ENCODE data around the gene MMS22L. TPM values are rescaled to one million over a fixed set of nuclear protein-coding genes. Genes with fewer than 3 reads are reported as not detected.

The MMS22L gene
- total RNA-seq, 5 donors from 2014 or later (not counting 1 experiment from before 2014, with no cell fraction given): 10.2 to 14.0 (median 12.2) TPM

DNA sequence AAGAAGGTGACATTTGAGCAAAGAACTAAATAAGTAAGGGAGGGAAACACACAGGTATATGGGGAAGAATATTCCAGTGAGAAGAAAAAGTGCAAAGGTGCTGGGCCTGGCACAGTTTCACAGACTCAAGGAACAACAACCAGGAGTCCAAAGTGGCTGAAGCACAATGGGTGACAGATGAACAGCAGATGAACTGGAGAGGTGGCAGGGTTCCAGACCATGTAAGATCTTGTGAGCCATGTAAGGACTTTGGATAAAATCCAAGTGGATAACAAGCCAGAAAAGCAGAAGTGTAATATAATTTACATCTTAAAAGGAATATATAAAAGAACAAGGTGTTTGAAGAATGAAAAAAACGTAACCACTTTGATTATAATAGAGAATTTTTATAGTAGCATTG lies 87.9 kb downstream of the MMS22L start:
- ATAC-seq (replicated peaks in 1 of 4) (no peak), DNase-seq (no peak)
- Histone ChIP-seq H3K4me1 (ENCODE audit: control insufficient read depth in 1 of 2, extremely low read depth in 1 of 2, insufficient read depth in 2 of 2, low read length in 2 of 2) (no peaks in the 10 kb centered on the region), H3K27me3 (replicated peaks in 1 of 2; ENCODE audit: control insufficient read depth in 2 of 2, extremely low read depth in 1 of 2, insufficient read depth in 2 of 2, low read length in 1 of 2) (no peaks in the 10 kb centered on the region), H3K4me3 (ENCODE audit: control insufficient read depth in 1 of 2, extremely low read depth in 1 of 2, low read length in 1 of 2) (no peak overlapping the region), H3K9me3 (no peaks in the 10 kb centered on the region), H3K27ac (ENCODE audit: low read length) (no peak overlapping the region), H3K36me3 (ENCODE audit: control insufficient read depth in 2 of 2, extremely low read depth in 1 of 2, insufficient read depth in 1 of 2, low read length in 1 of 2) (no peaks in the 10 kb centered on the region)
- Mint-ChIP-seq H3K9me3 (no peaks in the 10 kb centered on the region), H3K27ac (no peak overlapping the region), H3K4me1 (no peaks in the 10 kb centered on the region), H3K4me3 (no peak overlapping the region), H3K27me3 (no peaks in the 10 kb centered on the region), H3K36me3 (peaks cover 21% of the 10 kb centered on the region)
- WGBS (ENCODE audit: insufficient coverage): no CpG with 5 or more reads among the region's 1 CpG
- ChIA-PET CTCF (no interaction called here), POLR2A (no interaction called here)

- ATAC-seq (replicated peaks in 1 of 4) (no peak), DNase-seq (no peak)
- no peaks in the 10 kb centered on the region for H3K4me1 Mint-ChIP-seq
- no peaks in the 10 kb centered on the region for H3K4me1 ChIP-seq (ENCODE audit: control insufficient read depth in 1 of 2, extremely low read depth in 1 of 2, insufficient read depth in 2 of 2, low read length in 2 of 2)
- no peak overlapping the region for H3K27ac Mint-ChIP-seq
- POLR2A ChIA-PET: interaction anchor here in 1 of 2 donors (0.7 kb wide), 1 partner anchor 232 kb away, joined by 7 read pairs; no protein-coding TSS in a partner anchor
- WGBS (ENCODE audit: insufficient coverage): 100% methylated on average over 1 of the region's 1 CpG
- H3K36me3 Mint-ChIP-seq: peaks cover 4% of the 10 kb centered on the region
- no peak overlapping the region for H3K4me3 ChIP-seq (ENCODE audit: control insufficient read depth in 1 of 2, extremely low read depth in 1 of 2, low read length in 1 of 2)
- H3K9me3 Mint-ChIP-seq: no peaks in the 10 kb centered on the region
- H3K27me3 Mint-ChIP-seq: no peaks in the 10 kb centered on the region
- H3K27me3 ChIP-seq (replicated peaks in 1 of 2; ENCODE audit: control insufficient read depth in 2 of 2, extremely low read depth in 1 of 2, insufficient read depth in 2 of 2, low read length in 1 of 2): no peaks in the 10 kb centered on the region
- H3K4me3 Mint-ChIP-seq: no peak overlapping the region
- H3K27ac ChIP-seq (ENCODE audit: low read length): no peak overlapping the region
- CTCF ChIA-PET: interaction anchor here (0.6 to 1.9 kb wide), 14 partner anchors 10 to 1789 kb away, joined by 3 to 9 read pairs (median 4); no protein-coding TSS in a partner anchor
- no peaks in the 10 kb centered on the region for H3K9me3 ChIP-seq
- no peaks in the 10 kb centered on the region for H3K36me3 ChIP-seq (ENCODE audit: control insufficient read depth in 2 of 2, extremely low read depth in 1 of 2, insufficient read depth in 1 of 2, low read length in 1 of 2)
Observed at GRCh38 chr6:97189767-97190166, 93.2 kb downstream of the MMS22L start.

DNA sequence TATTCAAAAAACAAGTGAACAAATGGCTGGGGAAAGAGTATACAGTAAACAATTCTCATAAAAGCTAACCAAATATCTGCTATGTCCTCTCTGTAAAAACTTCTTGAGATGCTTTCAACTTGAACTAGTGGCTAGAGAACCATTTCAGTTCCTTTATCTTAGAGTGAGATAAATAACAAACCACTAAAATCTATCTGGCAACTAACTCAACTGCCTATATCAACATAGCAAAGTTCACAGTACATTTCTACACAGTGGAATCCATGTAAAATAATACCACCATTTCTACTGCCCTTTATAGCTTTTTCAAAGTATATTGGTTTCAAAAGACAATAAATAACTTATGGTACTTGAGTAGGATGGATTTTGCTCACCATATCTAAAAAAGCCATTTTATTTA lies 95.1 kb downstream of the MMS22L start:
- Mint-ChIP-seq H3K27me3 (no peaks in the 10 kb centered on the region), H3K27ac (no peak overlapping the region)
- POLR2A ChIA-PET: no interaction called here

DNA sequence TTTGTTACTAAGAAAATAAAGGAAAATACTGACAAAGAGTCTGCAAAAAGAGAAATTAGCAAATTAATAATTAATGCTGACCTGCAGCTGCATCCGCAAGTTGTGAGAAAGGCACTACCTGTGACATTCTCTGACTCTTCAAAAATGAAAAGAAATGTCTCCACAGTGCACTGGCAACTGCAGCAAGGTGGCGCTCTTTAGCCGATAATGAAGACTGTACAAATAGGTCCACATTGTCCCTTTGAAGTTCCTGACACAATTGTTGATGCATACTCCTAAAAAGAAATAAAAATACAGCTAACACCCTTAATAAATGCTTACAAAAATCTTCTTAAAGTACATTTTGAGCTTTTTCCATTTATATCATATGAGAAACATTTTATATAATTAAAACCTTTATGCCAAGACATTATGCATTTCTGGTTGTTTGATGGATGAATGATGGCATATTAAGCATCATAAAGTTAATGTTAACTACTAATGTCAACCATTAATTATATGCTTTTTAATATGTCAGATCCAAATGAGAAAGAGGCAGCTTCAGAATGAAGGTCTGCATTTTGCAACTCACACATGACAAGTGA lies 96.5 kb downstream of the MMS22L start:
- peaks cover 3% of the 10 kb centered on the region for H3K36me3 Mint-ChIP-seq

More for the DNA sequence above, 95.1 kb downstream of the MMS22L start:
- no peak overlapping the region for H3K4me3 Mint-ChIP-seq
- Histone ChIP-seq H3K27ac (ENCODE audit: low read length) (no peak overlapping the region), H3K9me3 (no peaks in the 10 kb centered on the region), H3K36me3 (ENCODE audit: control insufficient read depth in 2 of 2, extremely low read depth in 1 of 2, insufficient read depth in 1 of 2, low read length in 1 of 2) (no peaks in the 10 kb centered on the region), H3K4me3 (ENCODE audit: control insufficient read depth in 1 of 2, extremely low read depth in 1 of 2, low read length in 1 of 2) (no peak overlapping the region), H3K4me1 (ENCODE audit: control insufficient read depth in 1 of 2, extremely low read depth in 1 of 2, insufficient read depth in 2 of 2, low read length in 2 of 2) (no peaks in the 10 kb centered on the region), H3K27me3 (replicated peaks in 1 of 2; ENCODE audit: control insufficient read depth in 2 of 2, extremely low read depth in 1 of 2, insufficient read depth in 2 of 2, low read length in 1 of 2) (no peaks in the 10 kb centered on the region)
- no peaks in the 10 kb centered on the region for H3K36me3 Mint-ChIP-seq
- DNase-seq (no peak), ATAC-seq (replicated peaks in 1 of 4) (no peak)
- H3K4me1 Mint-ChIP-seq: no peaks in the 10 kb centered on the region
- no peaks in the 10 kb centered on the region for H3K9me3 Mint-ChIP-seq
- CTCF ChIA-PET: interaction anchor here (1.0 to 1.2 kb wide), 4 partner anchors 10 to 206 kb away, joined by 3 to 4 read pairs (median 3); no protein-coding TSS in a partner anchor

DNA sequence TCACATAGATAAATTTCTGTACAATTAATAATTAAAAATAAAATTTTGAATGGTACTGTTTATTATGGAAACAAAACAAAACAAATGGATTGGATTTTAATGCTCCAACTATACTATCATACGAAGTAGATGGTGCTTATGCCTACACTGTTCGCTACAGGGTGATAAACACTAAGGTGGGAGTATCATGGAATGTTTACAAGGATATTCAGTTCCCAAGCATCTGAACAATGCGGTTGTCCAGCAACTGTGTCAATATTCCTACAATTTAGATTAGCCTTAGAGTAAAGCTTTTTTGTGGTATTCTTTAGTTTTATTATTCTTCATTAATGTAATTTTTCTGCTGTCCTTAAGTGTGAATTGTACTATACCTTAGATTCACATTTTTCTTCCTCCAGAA lies 105.1 kb downstream of the MMS22L start:
- no peak overlapping the region for H3K27ac ChIP-seq (ENCODE audit: low read length)
- Mint-ChIP-seq H3K36me3 (peaks cover 37% of the 10 kb centered on the region), H3K27ac (no peak overlapping the region), H3K27me3 (no peaks in the 10 kb centered on the region), H3K4me3 (no peak overlapping the region), H3K9me3 (no peaks in the 10 kb centered on the region), H3K4me1 (no peaks in the 10 kb centered on the region)
- WGBS (ENCODE audit: insufficient coverage): no CpG with 5 or more reads among the region's 3 CpGs
- H3K36me3 ChIP-seq (ENCODE audit: control insufficient read depth in 2 of 2, extremely low read depth in 1 of 2, insufficient read depth in 1 of 2, low read length in 1 of 2): peaks cover 0 to 3% of the 10 kb centered on the region in 2 donors
- ATAC-seq (replicated peaks in 1 of 4): no peak
- no peak for DNase-seq
- CTCF ChIA-PET: no interaction called here
- no peak overlapping the region for H3K4me3 ChIP-seq (ENCODE audit: control insufficient read depth in 1 of 2, extremely low read depth in 1 of 2, low read length in 1 of 2)
- no peaks in the 10 kb centered on the region for H3K9me3 ChIP-seq
- no peaks in the 10 kb centered on the region for H3K27me3 ChIP-seq (replicated peaks in 1 of 2; ENCODE audit: control insufficient read depth in 2 of 2, extremely low read depth in 1 of 2, insufficient read depth in 2 of 2, low read length in 1 of 2)
- no peaks in the 10 kb centered on the region for H3K4me1 ChIP-seq (ENCODE audit: control insufficient read depth in 1 of 2, extremely low read depth in 1 of 2, insufficient read depth in 2 of 2, low read length in 2 of 2)
- POLR2A ChIA-PET: no interaction called here

More for the DNA sequence above, 96.5 kb downstream of the MMS22L start:
- DNase-seq (peak; percentile 6 to 77 (median 51)), ATAC-seq (replicated peaks in 1 of 4) (peak; percentile 40 to 66 (median 60))
- no peaks in the 10 kb centered on the region for H3K27me3 Mint-ChIP-seq
- H3K4me1 Mint-ChIP-seq: no peaks in the 10 kb centered on the region
- H3K4me3 Mint-ChIP-seq: no peak overlapping the region
- no peaks in the 10 kb centered on the region for H3K4me1 ChIP-seq (ENCODE audit: control insufficient read depth in 1 of 2, extremely low read depth in 1 of 2, insufficient read depth in 2 of 2, low read length in 2 of 2)
- no peaks in the 10 kb centered on the region for H3K36me3 ChIP-seq (ENCODE audit: control insufficient read depth in 2 of 2, extremely low read depth in 1 of 2, insufficient read depth in 1 of 2, low read length in 1 of 2)
- WGBS (ENCODE audit: insufficient coverage): 0% methylated on average over 1 of the region's 3 CpGs
- no peaks in the 10 kb centered on the region for H3K9me3 ChIP-seq
- H3K27me3 ChIP-seq (replicated peaks in 1 of 2; ENCODE audit: control insufficient read depth in 2 of 2, extremely low read depth in 1 of 2, insufficient read depth in 2 of 2, low read length in 1 of 2): no peaks in the 10 kb centered on the region
- H3K9me3 Mint-ChIP-seq: no peaks in the 10 kb centered on the region
- H3K27ac ChIP-seq (ENCODE audit: low read length): no peak overlapping the region
- POLR2A ChIA-PET: interaction anchor here in 1 of 2 donors (0.7 kb wide), 1 partner anchor 526 kb away, joined by 3 read pairs; no protein-coding TSS in a partner anchor
- H3K27ac Mint-ChIP-seq: no peak overlapping the region
- H3K4me3 ChIP-seq (ENCODE audit: control insufficient read depth in 1 of 2, extremely low read depth in 1 of 2, low read length in 1 of 2): no peak overlapping the region
- CTCF ChIA-PET: interaction anchor here (0.6 to 2.5 kb wide), 13 partner anchors 11 to 1659 kb away, joined by 3 to 9 read pairs (median 3); no protein-coding TSS in a partner anchor

- no peaks in the 10 kb centered on the region for H3K27me3 ChIP-seq (replicated peaks in 1 of 2; ENCODE audit: control insufficient read depth in 2 of 2, extremely low read depth in 1 of 2, insufficient read depth in 2 of 2, low read length in 1 of 2)
- POLR2A ChIA-PET: no interaction called here
- H3K9me3 ChIP-seq: no peaks in the 10 kb centered on the region
- H3K27ac ChIP-seq (ENCODE audit: low read length): no peak overlapping the region
- H3K4me1 Mint-ChIP-seq: no peaks in the 10 kb centered on the region
- H3K4me3 Mint-ChIP-seq: no peak overlapping the region
- no peak overlapping the region for H3K4me3 ChIP-seq (ENCODE audit: control insufficient read depth in 1 of 2, extremely low read depth in 1 of 2, low read length in 1 of 2)
- no CpG with 5 or more reads among the region's 2 CpGs for WGBS (ENCODE audit: insufficient coverage)
- no peak for DNase-seq
- H3K36me3 ChIP-seq (ENCODE audit: control insufficient read depth in 2 of 2, extremely low read depth in 1 of 2, insufficient read depth in 1 of 2, low read length in 1 of 2): peaks cover 0 to 3% of the 10 kb centered on the region in 2 donors
- no peak overlapping the region for H3K27ac Mint-ChIP-seq
- no peaks in the 10 kb centered on the region for H3K9me3 Mint-ChIP-seq
- CTCF ChIA-PET: no interaction called here
- no peak for ATAC-seq (replicated peaks in 1 of 4)
- no peaks in the 10 kb centered on the region for H3K27me3 Mint-ChIP-seq
- no peaks in the 10 kb centered on the region for H3K4me1 ChIP-seq (ENCODE audit: control insufficient read depth in 1 of 2, extremely low read depth in 1 of 2, insufficient read depth in 2 of 2, low read length in 2 of 2)
- H3K36me3 Mint-ChIP-seq: peaks cover 45% of the 10 kb centered on the region
Observed at GRCh38 chr6:97176468-97176867, 106.5 kb downstream of the MMS22L start.
